Measurements from ENCODE around the gene FKBP5. TPM values are rescaled to one million over a fixed set of nuclear protein-coding genes. Genes with fewer than 3 reads are reported as not detected.

The FKBP5 gene
- total and polyA plus RNA-seq, 9 of the 15 experiments (the other 6 are each of a cell fraction or from before 2014, with no cell fraction given), result 32.7 to 151 (median 75.0) TPM

DNA sequence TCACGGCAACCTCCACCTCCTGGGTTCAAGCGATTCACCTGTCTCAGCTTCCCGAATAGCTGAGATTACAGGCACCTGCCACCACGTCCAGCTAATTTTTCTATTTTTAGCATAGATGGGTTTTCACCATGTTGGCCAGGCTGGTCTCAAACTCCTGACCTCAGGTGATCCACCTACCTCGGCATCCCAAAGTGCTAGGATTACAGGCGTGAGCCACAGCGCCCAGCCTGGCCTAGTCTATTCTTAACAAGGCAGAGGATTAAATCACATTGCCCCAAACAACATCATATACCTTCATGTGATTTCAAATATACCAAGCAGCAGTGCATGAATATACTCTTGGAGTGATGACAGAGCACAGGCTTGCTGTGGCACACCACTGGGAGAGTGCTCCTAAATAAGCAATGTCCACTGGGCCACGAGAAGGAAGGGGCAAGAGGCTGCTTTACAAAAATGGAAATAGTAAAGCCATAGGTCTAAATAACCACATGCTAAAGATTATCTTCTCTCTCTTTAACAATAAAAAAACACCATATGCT, 99.4 kb downstream of the FKBP5 start:
- H3K4me1 ChIP-seq (replicated peaks in 1 of 2; ENCODE audit: control insufficient read depth in 2 of 2, insufficient read depth in 2 of 2, low read length in 2 of 2), result no peaks in the 10 kb centered on the region
- H3K27ac ChIP-seq (ENCODE audit: extremely low read depth, low read depth, low read length), result no peak overlapping the region
- TF ChIP-seq, protein P1, sequence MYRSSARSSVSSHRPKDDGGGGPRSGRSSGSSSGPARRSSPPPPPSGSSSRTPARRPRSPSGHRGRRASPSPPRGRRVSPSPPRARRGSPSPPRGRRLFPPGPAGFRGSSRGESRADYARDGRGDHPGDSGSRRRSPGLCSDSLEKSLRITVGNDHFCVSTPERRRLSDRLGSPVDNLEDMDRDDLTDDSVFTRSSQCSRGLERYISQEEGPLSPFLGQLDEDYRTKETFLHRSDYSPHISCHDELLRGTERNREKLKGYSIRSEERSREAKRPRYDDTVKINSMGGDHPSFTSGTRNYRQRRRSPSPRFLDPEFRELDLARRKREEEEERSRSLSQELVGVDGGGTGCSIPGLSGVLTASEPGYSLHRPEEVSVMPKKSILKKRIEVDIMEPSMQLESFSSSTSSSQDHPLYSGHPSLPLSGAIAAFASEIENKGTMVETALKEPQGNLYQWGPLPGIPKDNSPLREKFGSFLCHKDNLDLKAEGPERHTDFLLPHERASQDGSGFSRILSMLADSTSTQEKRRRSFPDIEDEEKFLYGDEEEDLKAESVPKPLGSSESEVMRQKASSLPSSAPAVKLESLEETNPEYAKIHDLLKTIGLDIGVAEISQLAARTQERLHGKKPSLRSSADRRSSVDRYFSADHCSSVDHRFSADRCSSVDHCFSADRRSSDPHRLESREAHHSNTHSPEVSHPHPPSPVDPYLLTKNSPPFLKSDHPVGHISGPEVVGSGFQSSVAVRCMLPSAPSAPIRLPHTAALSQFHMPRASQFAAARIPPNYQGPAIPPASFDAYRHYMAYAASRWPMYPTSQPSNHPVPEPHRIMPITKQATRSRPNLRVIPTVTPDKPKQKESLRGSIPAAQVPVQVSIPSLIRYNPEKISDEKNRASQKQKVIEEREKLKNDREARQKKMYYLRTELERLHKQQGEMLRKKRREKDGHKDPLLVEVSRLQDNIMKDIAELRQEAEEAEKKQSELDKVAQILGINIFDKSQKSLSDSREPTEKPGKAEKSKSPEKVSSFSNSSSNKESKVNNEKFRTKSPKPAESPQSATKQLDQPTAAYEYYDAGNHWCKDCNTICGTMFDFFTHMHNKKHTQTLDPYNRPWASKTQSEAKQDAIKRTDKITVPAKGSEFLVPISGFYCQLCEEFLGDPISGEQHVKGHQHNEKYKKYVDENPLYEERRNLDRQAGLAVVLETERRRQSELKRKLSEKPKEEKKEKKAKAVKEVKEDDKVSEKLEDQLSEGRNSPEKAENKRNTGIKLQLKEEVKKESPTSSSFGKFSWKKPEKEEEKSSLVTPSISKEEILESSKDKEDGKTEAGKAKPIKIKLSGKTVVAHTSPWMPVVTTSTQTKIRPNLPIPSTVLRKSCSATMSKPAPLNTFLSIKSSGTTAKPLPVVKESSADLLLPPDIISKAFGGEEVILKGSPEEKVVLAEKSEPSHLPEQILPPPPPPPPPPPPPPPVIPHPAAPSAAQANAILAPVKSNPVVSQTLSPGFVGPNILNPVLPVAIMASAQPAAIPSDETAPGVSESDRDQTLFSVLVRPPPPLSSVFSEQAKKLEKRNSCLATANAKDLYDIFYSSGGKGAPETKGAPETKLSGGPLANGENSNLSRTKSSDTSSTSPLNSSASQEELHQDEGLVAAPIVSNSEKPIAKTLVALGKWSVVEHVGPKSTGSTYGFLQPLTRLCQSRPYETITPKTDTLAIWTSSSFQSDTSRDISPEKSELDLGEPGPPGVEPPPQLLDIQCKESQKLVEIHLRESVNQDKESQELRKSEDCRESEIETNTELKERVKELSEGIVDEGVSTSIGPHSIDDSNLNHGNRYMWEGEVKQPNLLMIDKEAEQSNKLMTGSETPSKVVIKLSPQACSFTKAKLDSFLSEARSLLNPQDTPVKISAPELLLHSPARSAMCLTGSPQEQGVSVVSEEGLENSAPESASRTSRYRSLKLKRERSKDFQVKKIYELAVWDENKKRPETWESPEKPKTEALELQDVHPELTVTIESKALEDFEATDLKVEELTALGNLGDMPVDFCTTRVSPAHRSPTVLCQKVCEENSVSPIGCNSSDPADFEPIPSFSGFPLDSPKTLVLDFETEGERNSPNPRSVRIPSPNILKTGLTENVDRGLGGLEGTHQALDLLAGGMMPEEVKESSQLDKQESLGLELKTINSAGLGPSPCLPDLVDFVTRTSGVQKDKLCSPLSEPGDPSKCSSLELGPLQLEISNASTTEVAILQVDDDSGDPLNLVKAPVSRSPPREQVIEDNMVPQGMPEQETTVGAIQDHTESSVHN (IDR thresholded peaks at IDR 0.05; ENCODE audit: borderline replicate concordance in 1 of 2, low read depth in 1 of 2), result no peak
- no peak for TF ChIP-seq SMARCB1 (IDR thresholded peaks at IDR 0.05; ENCODE audit: insufficient read length, low read depth)
- TF ChIP-seq DIDO1 (tag; IDR thresholded peaks at IDR 0.05; ENCODE audit: low read depth), result no peak
- no peak for TF ChIP-seq CHD1 (IDR thresholded peaks at IDR 0.05; ENCODE audit: low read length)
- TF ChIP-seq FOXK1 (CRISPR knock-in tag; IDR thresholded peaks at IDR 0.05; ENCODE audit: borderline replicate concordance), result no peak
- TF ChIP-seq, protein P2, sequence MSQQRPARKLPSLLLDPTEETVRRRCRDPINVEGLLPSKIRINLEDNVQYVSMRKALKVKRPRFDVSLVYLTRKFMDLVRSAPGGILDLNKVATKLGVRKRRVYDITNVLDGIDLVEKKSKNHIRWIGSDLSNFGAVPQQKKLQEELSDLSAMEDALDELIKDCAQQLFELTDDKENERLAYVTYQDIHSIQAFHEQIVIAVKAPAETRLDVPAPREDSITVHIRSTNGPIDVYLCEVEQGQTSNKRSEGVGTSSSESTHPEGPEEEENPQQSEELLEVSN (IDR thresholded peaks at IDR 0.05; ENCODE audit: borderline replicate concordance in 1 of 2, extremely low read depth in 1 of 2, insufficient read depth in 1 of 2, insufficient read length in 1 of 2, low read depth in 1 of 2, low read length in 1 of 2, poor library complexity in 1 of 2, severe bottlenecking in 1 of 2), result no peak
- TF ChIP-seq, protein P3, sequence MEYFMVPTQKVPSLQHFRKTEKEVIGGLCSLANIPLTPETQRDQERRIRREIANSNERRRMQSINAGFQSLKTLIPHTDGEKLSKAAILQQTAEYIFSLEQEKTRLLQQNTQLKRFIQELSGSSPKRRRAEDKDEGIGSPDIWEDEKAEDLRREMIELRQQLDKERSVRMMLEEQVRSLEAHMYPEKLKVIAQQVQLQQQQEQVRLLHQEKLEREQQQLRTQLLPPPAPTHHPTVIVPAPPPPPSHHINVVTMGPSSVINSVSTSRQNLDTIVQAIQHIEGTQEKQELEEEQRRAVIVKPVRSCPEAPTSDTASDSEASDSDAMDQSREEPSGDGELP (CRISPR knock-in tag; IDR thresholded peaks at IDR 0.05; ENCODE audit: borderline replicate concordance), result no peak
- TF ChIP-seq RHOXF2B (CRISPR knock-in tag; conservative IDR thresholded peaks at IDR 0.05), result no peak
- TF ChIP-seq, protein P4, sequence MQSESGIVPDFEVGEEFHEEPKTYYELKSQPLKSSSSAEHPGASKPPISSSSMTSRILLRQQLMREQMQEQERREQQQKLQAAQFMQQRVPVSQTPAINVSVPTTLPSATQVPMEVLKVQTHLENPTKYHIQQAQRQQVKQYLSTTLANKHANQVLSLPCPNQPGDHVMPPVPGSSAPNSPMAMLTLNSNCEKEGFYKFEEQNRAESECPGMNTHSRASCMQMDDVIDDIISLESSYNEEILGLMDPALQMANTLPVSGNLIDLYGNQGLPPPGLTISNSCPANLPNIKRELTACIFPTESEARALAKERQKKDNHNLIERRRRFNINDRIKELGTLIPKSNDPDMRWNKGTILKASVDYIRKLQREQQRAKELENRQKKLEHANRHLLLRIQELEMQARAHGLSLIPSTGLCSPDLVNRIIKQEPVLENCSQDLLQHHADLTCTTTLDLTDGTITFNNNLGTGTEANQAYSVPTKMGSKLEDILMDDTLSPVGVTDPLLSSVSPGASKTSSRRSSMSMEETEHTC (IDR thresholded peaks at IDR 0.05), result no peak

More for the DNA sequence above, 99.4 kb downstream of the FKBP5 start:
- Histone ChIP-seq H3K4me3 (no peak overlapping the region), H3K9me1 (ENCODE audit: control insufficient read depth, insufficient read depth, low read length) (no peaks in the 10 kb centered on the region), H3K36me3 (ENCODE audit: control insufficient read depth, insufficient read depth, low read length) (peaks cover 83% of the 10 kb centered on the region), H3K27me3 (ENCODE audit: control insufficient read depth in 2 of 2, insufficient read depth in 2 of 2, low read length in 2 of 2) (no peaks in the 10 kb centered on the region), H2AFZ (ENCODE audit: low read depth, low read length) (no peak overlapping the region), H3K4me2 (ENCODE audit: insufficient read depth, low read length) (no peak overlapping the region), H4K20me1 (replicated peaks; ENCODE audit: control insufficient read depth, insufficient read depth, low read length) (no peaks in the 10 kb centered on the region), H3K79me2 (ENCODE audit: control insufficient read depth, insufficient read depth, low read length) (no peaks in the 10 kb centered on the region), H3K9me3 (replicated peaks; ENCODE audit: control insufficient read depth, insufficient read depth, low read depth, low read length) (no peaks in the 10 kb centered on the region), H3K9ac (ENCODE audit: insufficient read depth in 1 of 2, low read depth in 2 of 2, low read length in 2 of 2) (no peak overlapping the region)
- POLR2A ChIA-PET, result interaction anchor here (0.8 to 1.7 kb wide), 3 partner anchors 10 to 139 kb away, joined by 3 to 6 read pairs (median 3); no protein-coding TSS in a partner anchor
- FAIRE-seq (no peak), ATAC-seq (no peak), DNase-seq (ENCODE audit: extremely low read depth in 1 of 4, low spot score in 3 of 4) (no peak)
- intact Hi-C loops (cut with micrococcal nuclease), result loop anchor here (10.0 kb wide), 1 partner anchor 366 kb away; no protein-coding TSS in a partner anchor
- BruUV-seq (replicated peaks), result no TSS peak
- in situ Hi-C loops (cut with MboI), result no loop called here
- CTCF ChIA-PET (ENCODE audit: low intra/inter-chr PET ratio), result interaction anchor here (8.7 kb wide), 1 partner anchor 148 kb away, joined by 195 read pairs; the partner anchor contains the start of gene ARMC12
- WGBS (ENCODE audit: insufficient coverage, low coverage, missing lambda C conversion rate), result 93% methylated on average over 8 of the region's 8 CpGs
